Ovary (tissue), 3 donors: ENCODE results near the gene SSTR5.

Experiments
- CTCF ChIP-seq, 3 donors: fragments of 450-650 bp in 2 of 3; fragments of 200-600 bp in 1 of 3; IDR thresholded peaks; one replicate each; pipeline versions ENCODE4 v1.5.1 to v1.8.0; 2016 to 2022; ENCODE audit warnings: antibody characterized with exemption in 3 of 3, mild to moderate bottlenecking in 1 of 3
- EP300 ChIP-seq: sonication (generic); formaldehyde crosslinking; IDR thresholded peaks from one replicate; pipeline ENCODE4 v1.6.1; 2017; ENCODE audit warnings: antibody characterized with exemption
- POLR2A ChIP-seq: fragments of 450-650 bp; IDR thresholded peaks from one replicate; pipeline ENCODE4 v1.6.1; 2017; ENCODE audit warnings: antibody characterized with exemption, mild to moderate bottlenecking, moderate library complexity
- donor health status: DM: no; HTN: no; CAD: no.

- TF ChIP-seq POLR2A = no peak
- no peak for TF ChIP-seq CTCF (IDR thresholded peaks at IDR 0.05)
- TF ChIP-seq EP300 = no peak
Measured at GRCh38 chr16:1106659-1107058, 34.1 kb downstream of the SSTR5 start.
